Skeletal muscle tissue (tissue), 4 donors: Measurements from ENCODE around the gene RPL18A. TPM values are rescaled to one million over a fixed set of nuclear protein-coding genes. Genes with fewer than 3 reads are reported as not detected.

ENCODE experiments used
- H3K27ac ChIP-seq: one replicate; pipeline ENCODE4 v1.7.0; 2013; ENCODE audit warnings: mild to moderate bottlenecking, low read depth, low read length, inconsistent platforms
- H3K27me3 ChIP-seq, 3 donors: one replicate each; pipeline ENCODE4 v1.7.0; 2013; ENCODE audit warnings: low read length in 3 of 3; ENCODE audit not compliant: control insufficient read depth in 3 of 3, insufficient read depth in 3 of 3
- H3K36me3 ChIP-seq, 3 donors: one replicate each; pipeline ENCODE4 v1.7.0; 2013; ENCODE audit warnings: low read length in 3 of 3; ENCODE audit not compliant: control insufficient read depth in 3 of 3, insufficient read depth in 3 of 3
- H3K4me1 ChIP-seq, 3 donors: one replicate each; pipeline ENCODE4 v1.7.0; 2013; ENCODE audit warnings: low read length in 3 of 3, mild to moderate bottlenecking in 3 of 3; ENCODE audit not compliant: control insufficient read depth in 3 of 3, insufficient read depth in 3 of 3
- H3K4me3 ChIP-seq, 3 donors: one replicate each; pipeline ENCODE4 v1.7.0; 2013; ENCODE audit warnings: low read length in 3 of 3
- H3K9ac ChIP-seq, 3 donors: one replicate each; pipeline ENCODE4 v1.7.0; 2013; ENCODE audit warnings: low read length in 3 of 3, mild to moderate bottlenecking in 3 of 3, moderate library complexity in 2 of 3, low read depth in 1 of 3
- H3K9me3 ChIP-seq, 3 donors: one replicate each; pipeline ENCODE4 v1.7.0; 2013; ENCODE audit warnings: low read length in 3 of 3; ENCODE audit not compliant: control insufficient read depth in 3 of 3
- total RNA-seq: library from RNA; depleted of rRNA; stranded (reverse); fragments of >200 nt; gene quantifications from one replicate; pipeline ENCODE4 v1.2.3, GENCODE V29; 2014
- donor health status: Osteomylitis.

The RPL18A gene
- total RNA-seq, 1 donor from 2014 or later: 1,370 TPM

DNA sequence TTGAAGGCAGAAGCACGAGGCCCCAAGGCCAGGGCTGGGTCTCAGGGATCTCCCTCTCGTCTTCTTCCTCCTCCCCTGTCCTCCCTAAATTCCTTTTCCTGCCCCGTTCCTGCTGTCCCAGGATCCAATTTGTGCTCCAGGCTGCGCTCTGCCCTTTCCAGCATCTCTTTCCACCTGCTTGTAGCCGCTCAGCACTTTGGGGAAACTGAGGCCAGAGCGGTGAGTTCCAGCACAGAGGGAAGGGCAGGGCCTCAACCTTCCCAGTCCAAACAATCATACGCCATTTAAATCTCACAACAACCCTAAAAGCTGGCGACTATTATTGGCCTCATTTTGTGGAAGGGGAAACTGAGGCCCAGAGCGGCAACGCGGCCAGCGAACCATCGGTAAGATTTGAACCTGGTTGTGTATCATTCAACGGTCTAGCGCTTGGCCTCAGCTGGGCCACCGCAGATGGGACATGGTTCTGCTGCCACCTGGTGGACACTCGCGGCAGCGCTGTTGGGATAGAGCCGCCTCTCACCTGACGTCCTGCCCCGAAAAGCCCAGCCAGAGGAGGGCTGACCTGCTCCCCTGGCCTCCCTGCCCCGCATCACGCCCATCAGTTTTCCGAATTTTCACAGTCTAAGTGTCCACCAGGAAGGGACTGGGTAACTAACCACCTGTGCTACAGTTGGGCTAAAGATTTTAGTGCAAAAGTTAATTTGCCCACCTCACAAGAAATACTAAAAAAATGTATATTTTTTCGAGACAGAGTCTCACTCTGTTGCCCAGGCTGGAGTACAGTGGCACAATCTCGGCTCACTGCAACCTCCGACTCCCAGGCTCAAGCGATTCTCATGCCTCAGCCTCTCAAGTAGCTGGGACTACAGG lies 4.2 kb upstream of the RPL18A start:
- H3K27me3 ChIP-seq: peaks cover 0 to 5% (median 0%) of the 10 kb centered on the region in 3 donors
- peaks cover 2 to 12% (median 4%) of the 10 kb centered on the region in 3 donors for H3K4me1 ChIP-seq

GRCh38 chr19:17860331-17860992 lies 752 bp downstream of the RPL18A start:
- H3K4me1 ChIP-seq: peaks cover 31 to 49% (median 46%) of the 10 kb centered on the region in 3 donors
- peak overlapping the region; percentile 90 for H3K27ac ChIP-seq
- no peaks in the 10 kb centered on the region for H3K9me3 ChIP-seq

More for the DNA sequence above, 4.2 kb upstream of the RPL18A start:
- H3K27ac ChIP-seq: no peak overlapping the region
- H3K9me3 ChIP-seq: no peaks in the 10 kb centered on the region
- H3K9ac ChIP-seq: no peak overlapping the region
- peaks cover 0 to 2% (median 0%) of the 10 kb centered on the region in 3 donors for H3K36me3 ChIP-seq
- no peak overlapping the region for H3K4me3 ChIP-seq

GRCh38 chr19:17860993-17861360 lies 1.3 kb downstream of the RPL18A start:
- peak overlapping the region; percentile 85 to 97 (median 97) for H3K9ac ChIP-seq
- H3K36me3 ChIP-seq: peaks cover 37 to 47% (median 44%) of the 10 kb centered on the region in 3 donors
- H3K4me1 ChIP-seq: peaks cover 31 to 53% (median 51%) of the 10 kb centered on the region in 3 donors
- H3K27ac ChIP-seq: peak overlapping the region; percentile 90
- no peaks in the 10 kb centered on the region for H3K9me3 ChIP-seq
- H3K27me3 ChIP-seq: no peaks in the 10 kb centered on the region
- H3K4me3 ChIP-seq: peak overlapping the region; percentile 82 to 99 (median 97)

More at GRCh38 chr19:17860331-17860992, 752 bp downstream of the RPL18A start:
- H3K27me3 ChIP-seq: no peaks in the 10 kb centered on the region
- peak overlapping the region; percentile 82 to 99 (median 97) for H3K4me3 ChIP-seq
- peaks cover 33 to 42% (median 40%) of the 10 kb centered on the region in 3 donors for H3K36me3 ChIP-seq
- peak overlapping the region; percentile 85 to 97 (median 97) for H3K9ac ChIP-seq

- Histone ChIP-seq H3K9ac (peak overlapping the region; percentile 66 to 97 (median 85)), H3K4me1 (peaks cover 31 to 56% (median 52%) of the 10 kb centered on the region in 3 donors), H3K27me3 (no peaks in the 10 kb centered on the region), H3K4me3 (peak overlapping the region; percentile 51 to 97 (median 82)), H3K9me3 (no peaks in the 10 kb centered on the region), H3K27ac (peak overlapping the region; percentile 90), H3K36me3 (peaks cover 37 to 49% (median 44%) of the 10 kb centered on the region in 3 donors)
Measured at GRCh38 chr19:17861542-17862402, 2.1 kb downstream of the RPL18A start.

- no peaks in the 10 kb centered on the region for H3K27me3 ChIP-seq
- H3K9me3 ChIP-seq: no peaks in the 10 kb centered on the region
- peaks cover 31 to 56% (median 52%) of the 10 kb centered on the region in 3 donors for H3K4me1 ChIP-seq
- H3K27ac ChIP-seq: peak overlapping the region; percentile 79
- peak overlapping the region in 1 of 3 donors; percentile 97 for H3K9ac ChIP-seq
- H3K36me3 ChIP-seq: peaks cover 37 to 49% (median 44%) of the 10 kb centered on the region in 3 donors
- H3K4me3 ChIP-seq: peak overlapping the region in 1 of 3 donors; percentile 13
Measured at GRCh38 chr19:17862711-17863519, 3.2 kb downstream of the RPL18A start.

- H3K4me1 ChIP-seq: peaks cover 31 to 56% (median 52%) of the 10 kb centered on the region in 3 donors
- H3K36me3 ChIP-seq: peaks cover 37 to 49% (median 44%) of the 10 kb centered on the region in 3 donors
- peak overlapping the region; percentile 79 for H3K27ac ChIP-seq
- H3K9ac ChIP-seq: peak overlapping the region in 1 of 3 donors; percentile 97
- H3K27me3 ChIP-seq: no peaks in the 10 kb centered on the region
- no peaks in the 10 kb centered on the region for H3K9me3 ChIP-seq
- peak overlapping the region in 1 of 3 donors; percentile 13 for H3K4me3 ChIP-seq
Measured at GRCh38 chr19:17863520-17864182, 3.9 kb downstream of the RPL18A start.

DNA sequence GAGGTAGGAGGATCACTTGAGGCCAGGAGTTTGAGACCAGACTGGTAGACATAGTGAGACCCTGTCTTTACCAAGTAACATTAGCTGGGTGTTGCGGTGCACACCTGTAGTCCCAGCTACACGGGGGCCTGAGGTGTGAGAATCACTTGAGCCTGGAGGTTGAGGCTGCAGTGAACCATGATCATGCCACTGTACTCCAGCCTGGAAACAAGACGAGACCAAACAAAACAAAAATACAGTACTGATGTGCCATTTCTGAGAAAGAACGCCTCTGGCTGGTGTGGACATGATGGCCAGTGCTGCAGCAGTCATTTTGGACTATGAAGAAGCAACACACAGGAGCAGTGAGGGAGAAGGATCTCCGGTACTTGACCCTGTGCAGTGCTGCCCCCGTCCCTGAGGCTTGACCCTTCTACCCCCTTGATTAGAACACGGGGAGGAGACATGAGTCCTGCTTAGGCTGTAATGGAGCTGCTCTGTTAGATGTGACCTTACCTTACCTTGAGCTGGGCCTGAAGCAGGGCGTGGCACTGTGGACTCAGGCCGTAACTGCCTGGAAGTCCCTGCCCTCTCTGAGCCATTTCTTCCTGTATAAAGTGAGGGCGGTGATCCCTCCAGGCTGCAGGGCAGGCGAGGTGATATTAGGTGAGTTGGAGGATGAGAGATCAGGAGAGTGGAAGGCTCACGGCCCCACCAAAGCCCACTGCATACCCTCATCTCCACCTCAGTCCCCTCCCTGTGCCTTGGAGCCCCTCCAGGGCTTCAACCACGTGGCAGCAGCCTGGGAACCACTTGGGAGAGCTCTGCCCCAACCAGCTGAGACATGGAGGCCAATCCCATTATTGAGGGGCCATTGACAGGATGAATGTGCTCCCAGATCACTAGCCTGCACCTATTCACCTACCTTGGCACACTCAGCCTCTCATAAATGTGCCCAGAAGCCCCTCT lies 5.9 kb downstream of the RPL18A start:
- Histone ChIP-seq H3K27ac (peak overlapping the region; percentile 7), H3K9ac (peak overlapping the region in 1 of 3 donors; percentile 33), H3K27me3 (peaks cover 7 to 14% (median 7%) of the 10 kb centered on the region in 3 donors), H3K4me1 (peaks cover 28 to 48% (median 47%) of the 10 kb centered on the region in 3 donors), H3K4me3 (no peak overlapping the region), H3K36me3 (peaks cover 37 to 49% (median 42%) of the 10 kb centered on the region in 3 donors), H3K9me3 (no peaks in the 10 kb centered on the region)
